Measurements from ENCODE around the gene CELA1.

DNA sequence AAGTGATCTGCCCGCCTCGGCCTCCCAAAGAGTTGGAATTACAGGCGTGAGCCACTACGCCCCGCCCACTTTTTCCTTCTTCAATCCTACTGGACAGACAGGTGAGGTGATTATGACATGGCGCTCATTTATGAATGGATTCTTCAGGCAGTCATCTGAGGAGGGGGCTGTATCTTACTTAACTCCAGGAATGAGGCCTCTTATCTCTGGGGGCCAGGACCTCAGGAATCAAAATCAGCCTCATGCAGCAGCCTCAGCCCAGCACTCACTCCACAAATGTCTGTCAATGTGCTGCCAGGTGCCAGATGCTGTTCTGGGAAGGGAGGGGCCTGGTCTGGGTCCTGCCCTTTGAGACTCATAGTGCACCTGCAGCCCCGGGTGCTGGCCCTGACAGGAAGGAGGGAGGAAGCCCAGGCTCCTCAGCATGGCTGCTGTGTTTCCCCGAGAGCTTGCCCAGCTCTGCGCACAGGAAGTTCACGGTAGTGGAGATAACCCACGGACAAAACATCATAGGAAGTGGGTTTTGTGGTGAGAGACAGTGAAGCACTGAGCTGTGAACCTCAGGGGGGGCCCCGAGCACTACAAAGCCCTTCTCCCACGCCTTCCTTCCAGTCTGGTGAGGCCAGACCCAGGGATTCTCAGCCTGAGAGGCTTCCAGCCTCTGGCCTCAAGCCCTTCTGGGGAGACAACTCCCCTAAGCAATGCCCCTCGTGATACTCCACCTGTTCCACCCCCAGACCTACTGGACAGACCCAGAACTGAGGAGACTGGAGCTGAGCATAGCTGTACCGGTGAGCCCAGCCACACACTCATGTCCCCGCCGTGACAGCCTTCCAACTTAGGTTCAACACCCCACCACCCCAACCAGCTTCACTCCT, 22.4 kb upstream of the CELA1 start:
- no peak for TF ChIP-seq EP300 (IDR thresholded peaks at IDR 0.05)
- no peak for TF ChIP-seq CHD2 (IDR thresholded peaks at IDR 0.05; ENCODE audit: low read length, partially characterized antibody)
- TF ChIP-seq, protein P1, sequence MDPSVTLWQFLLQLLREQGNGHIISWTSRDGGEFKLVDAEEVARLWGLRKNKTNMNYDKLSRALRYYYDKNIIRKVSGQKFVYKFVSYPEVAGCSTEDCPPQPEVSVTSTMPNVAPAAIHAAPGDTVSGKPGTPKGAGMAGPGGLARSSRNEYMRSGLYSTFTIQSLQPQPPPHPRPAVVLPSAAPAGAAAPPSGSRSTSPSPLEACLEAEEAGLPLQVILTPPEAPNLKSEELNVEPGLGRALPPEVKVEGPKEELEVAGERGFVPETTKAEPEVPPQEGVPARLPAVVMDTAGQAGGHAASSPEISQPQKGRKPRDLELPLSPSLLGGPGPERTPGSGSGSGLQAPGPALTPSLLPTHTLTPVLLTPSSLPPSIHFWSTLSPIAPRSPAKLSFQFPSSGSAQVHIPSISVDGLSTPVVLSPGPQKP (IDR thresholded peaks at IDR 0.05; ENCODE audit: low read depth, low read length) = no peak
- TF ChIP-seq MAZ (IDR thresholded peaks at IDR 0.05; ENCODE audit: borderline replicate concordance, low read depth, low read length) = no peak
- TF ChIP-seq ATOH8 (CRISPR knock-in tag; IDR thresholded peaks at IDR 0.05; ENCODE audit: low read depth) = no peak
- no peak for TF ChIP-seq CTCF (IDR thresholded peaks at IDR 0.05)
- no peak for TF ChIP-seq JUN (IDR thresholded peaks at IDR 0.05)
- TF ChIP-seq BHLHE40 (IDR thresholded peaks at IDR 0.05; ENCODE audit: low read depth, low read length) = no peak
- TF ChIP-seq USF2 (IDR thresholded peaks at IDR 0.05) = no peak
- TF ChIP-seq ESRRA (IDR thresholded peaks at IDR 0.05; ENCODE audit: borderline replicate concordance, low read length) = no peak
- no peak for TF ChIP-seq POLR2A (IDR thresholded peaks at IDR 0.05; ENCODE audit: low read length)
- no peak for TF ChIP-seq HOXA7 (CRISPR knock-in tag; IDR thresholded peaks at IDR 0.05)

Measured in A549 (cell line).